CD14-positive monocyte (primary cell): Measurements from ENCODE around the gene CNTROB. TPM values are rescaled to one million over a fixed set of nuclear protein-coding genes. Genes with fewer than 3 reads are reported as not detected.

ENCODE experiments used
- DNase-seq, 3 donors: peaks; one replicate each; pipeline ENCODE4 v3.0.0-alpha.2; 2011 to 2022
- H2AFZ ChIP-seq: 2 replicates; pipeline ENCODE4 v1.6.0; 2012; ENCODE audit warnings: mild to moderate bottlenecking, low read depth, low read length, inconsistent platforms; ENCODE audit not compliant: insufficient read depth, poor library complexity, severe bottlenecking
- H3K27ac ChIP-seq, 2 donors: 1 replicate in 1 of 2; 2 replicates in 1 of 2; pipeline ENCODE4 v1.5.1; 2012 to 2013; ENCODE audit warnings: low read length in 2 of 2, control low read depth in 1 of 2, inconsistent platforms in 1 of 2, low read depth in 1 of 2, mild to moderate bottlenecking in 1 of 2
- H3K27me3 ChIP-seq, 2 donors: one replicate each; pipeline versions ENCODE4 v1.6.0 to v1.6.1; 2011 to 2013; ENCODE audit warnings: low read length in 2 of 2; ENCODE audit not compliant: control insufficient read depth in 2 of 2, insufficient read depth in 2 of 2
- H3K36me3 ChIP-seq, 2 donors: replicated peaks in 1 of 2; 1 replicate in 1 of 2; 2 replicates in 1 of 2; pipeline versions ENCODE4 v1.5.1 to v1.6.1; 2012 to 2013; ENCODE audit warnings: low read length in 2 of 2, control low read depth in 1 of 2, inconsistent platforms in 1 of 2, mild to moderate bottlenecking in 1 of 2; ENCODE audit not compliant: insufficient read depth in 2 of 2, control insufficient read depth in 1 of 2
- H3K4me1 ChIP-seq, 2 donors: 1 replicate in 1 of 2; 2 replicates in 1 of 2; pipeline versions ENCODE4 v1.5.1 to v1.6.1; 2012 to 2013; ENCODE audit warnings: low read length in 2 of 2, control low read depth in 1 of 2, inconsistent platforms in 1 of 2, mild to moderate bottlenecking in 1 of 2, moderate library complexity in 1 of 2; ENCODE audit not compliant: insufficient read depth in 2 of 2, control insufficient read depth in 1 of 2
- H3K4me2 ChIP-seq: replicated peaks from 2 replicates; pipeline ENCODE3; 2012; ENCODE audit warnings: low read length, moderate library complexity, mild to moderate bottlenecking; ENCODE audit not compliant: poor library complexity, severe bottlenecking; ENCODE audit errors: extremely low read depth
- H3K4me3 ChIP-seq, 3 experiments: fragments of 200-600 bp in 1 of 3; sonication (generic) in 1 of 3; replicated peaks in 1 of 3; 1 replicate in 2 of 3; 2 replicates in 1 of 3; pipeline ENCODE4 v1.5.1; 2011 to 2013; ENCODE audit warnings: low read length in 3 of 3, mild to moderate bottlenecking in 3 of 3, control low read depth in 2 of 3, low read depth in 2 of 3, inconsistent platforms in 1 of 3, moderate library complexity in 1 of 3
- H3K79me2 ChIP-seq: 2 replicates; pipeline ENCODE4 v1.6.0; 2012; ENCODE audit warnings: mild to moderate bottlenecking, control low read depth, inconsistent platforms, low read length, moderate library complexity; ENCODE audit not compliant: insufficient read depth
- H3K9ac ChIP-seq: 2 replicates; pipeline ENCODE4 v1.6.0; 2017; ENCODE audit warnings: low read length, mild to moderate bottlenecking; ENCODE audit not compliant: insufficient read depth, poor library complexity, severe bottlenecking
- H3K9me3 ChIP-seq, 2 donors: replicated peaks in 1 of 2; 1 replicate in 1 of 2; 2 replicates in 1 of 2; pipeline versions ENCODE4 v1.5.1 to v1.6.1; 2012 to 2013; ENCODE audit warnings: low read length in 2 of 2, control low read depth in 1 of 2; ENCODE audit not compliant: control insufficient read depth in 1 of 2, insufficient read depth in 1 of 2
- H4K20me1 ChIP-seq: 2 replicates; pipeline ENCODE4 v1.6.0; 2012; ENCODE audit warnings: mild to moderate bottlenecking, low read length, control low read depth, moderate library complexity; ENCODE audit not compliant: insufficient read depth
- H3K27ac Mint-ChIP-seq, 7 donors: one replicate each; pipeline ENCODE4 v1.8.0; 2020; ENCODE audit warnings: mild to moderate bottlenecking in 7 of 7, mixed read lengths in 7 of 7, moderate library complexity in 6 of 7, inconsistent platforms in 2 of 7
- H3K27me3 Mint-ChIP-seq, 3 donors: one replicate each; pipeline ENCODE4 v1.8.0; 2021 to 2022; ENCODE audit warnings: low read depth in 3 of 3, mild to moderate bottlenecking in 3 of 3, mixed read lengths in 3 of 3, moderate library complexity in 3 of 3, inconsistent platforms in 1 of 3
- H3K36me3 Mint-ChIP-seq, 2 donors: one replicate each; pipeline ENCODE4 v1.8.0; 2020; ENCODE audit warnings: mixed read lengths in 2 of 2, inconsistent platforms in 1 of 2, mild to moderate bottlenecking in 1 of 2
- H3K4me1 Mint-ChIP-seq: one replicate; pipeline ENCODE4 v1.8.0; 2020; ENCODE audit warnings: mild to moderate bottlenecking, mixed read lengths
- H3K4me3 Mint-ChIP-seq, 2 donors: one replicate each; pipeline ENCODE4 v1.8.0; 2020; ENCODE audit warnings: mild to moderate bottlenecking in 2 of 2, mixed read lengths in 2 of 2, moderate library complexity in 1 of 2
- H3K9me3 Mint-ChIP-seq, 7 donors: one replicate each; pipeline ENCODE4 v1.8.0; 2020 to 2022; ENCODE audit warnings: mixed read lengths in 7 of 7, mild to moderate bottlenecking in 6 of 7, moderate library complexity in 6 of 7, inconsistent platforms in 2 of 7
- WGBS: methylation state at CpG from one replicate; pipeline ENCODE4 v1.1.5; 2013; ENCODE audit warnings: missing lambda C conversion rate; ENCODE audit not compliant: insufficient coverage; 5-methylcytosine and 5-hydroxymethylcytosine counted together
- intact Hi-C, 2 donors: fragments of 100-400 bp; cut with micrococcal nuclease; formaldehyde crosslinking; loops; one replicate each; pipeline versions ENCODE4 v1.15.0 to v1.15.1; 2023
- polyA plus RNA-seq, 3 donors: library from polyadenylated mRNA; depleted of rRNA in 1 of 3; unstranded in 2 of 3; stranded (reverse) in 1 of 3; fragments of 300-500 nt in 2 of 3; fragments of >200 nt in 1 of 3; fragmentation: Illumina TruSeq in 2 of 3; gene quantifications; 1 replicate in 2 of 3; 2 replicates in 1 of 3; pipeline ENCODE4 v1.2.3, GENCODE V29; 2012 to 2021
- TF ChIP-seq, protein P1 (sequence below): fragments of 200-600 bp; IDR thresholded peaks from one replicate; pipeline ENCODE4 v1.8.0; 2022; ENCODE audit warnings: antibody characterized with exemption, mild to moderate bottlenecking

CNTROB gene
- polyA plus RNA-seq, 3 donors = 4.7 to 22.8 (median 6.5) TPM

DNA sequence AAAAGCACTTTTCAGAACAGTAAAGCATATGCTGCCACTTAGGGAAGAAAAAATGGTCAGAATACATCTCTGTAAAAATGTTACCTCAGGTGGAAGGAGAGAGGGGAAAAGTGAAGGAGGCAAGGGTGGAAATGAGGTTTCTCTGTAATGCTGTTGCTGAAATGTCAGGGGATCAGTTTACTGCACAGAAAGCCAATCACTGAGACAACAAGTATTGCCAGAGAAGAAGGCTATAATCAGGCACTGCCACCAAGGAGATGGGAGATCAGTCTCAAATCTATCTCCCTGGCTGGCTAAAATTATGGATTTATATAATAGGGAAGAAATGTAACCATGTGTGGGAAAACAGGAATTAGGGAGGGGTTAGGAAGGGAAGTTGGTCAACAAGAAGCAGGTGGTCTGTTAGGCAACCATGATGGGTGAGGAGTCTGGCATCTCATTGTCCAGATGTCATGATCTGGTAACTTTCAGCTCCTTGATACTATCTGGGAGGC is 42.7 kb downstream of the CNTROB start:
- Mint-ChIP-seq H3K4me1 (peaks cover 8% of the 10 kb centered on the region), H3K4me3 (no peak overlapping the region), H3K9me3 (peaks cover 14 to 42% (median 26%) of the 10 kb centered on the region in 7 donors), H3K27ac (no peak overlapping the region), H3K36me3 (peaks cover 4 to 5% of the 10 kb centered on the region in 2 donors), H3K27me3 (peaks cover 0 to 2% (median 0%) of the 10 kb centered on the region in 3 donors)
- Histone ChIP-seq H3K27ac (no peak overlapping the region), H3K9ac (no peak overlapping the region), H3K9me3 (peaks cover 23 to 30% of the 10 kb centered on the region in 2 donors), H4K20me1 (no peaks in the 10 kb centered on the region), H3K79me2 (no peaks in the 10 kb centered on the region), H2AFZ (no peak overlapping the region), H3K4me3 (no peak overlapping the region), H3K4me2 (no peak overlapping the region), H3K36me3 (no peaks in the 10 kb centered on the region), H3K4me1 (peaks cover 3 to 7% of the 10 kb centered on the region in 2 donors), H3K27me3 (no peaks in the 10 kb centered on the region)
- no peak for DNase-seq
- TF ChIP-seq, protein P1, sequence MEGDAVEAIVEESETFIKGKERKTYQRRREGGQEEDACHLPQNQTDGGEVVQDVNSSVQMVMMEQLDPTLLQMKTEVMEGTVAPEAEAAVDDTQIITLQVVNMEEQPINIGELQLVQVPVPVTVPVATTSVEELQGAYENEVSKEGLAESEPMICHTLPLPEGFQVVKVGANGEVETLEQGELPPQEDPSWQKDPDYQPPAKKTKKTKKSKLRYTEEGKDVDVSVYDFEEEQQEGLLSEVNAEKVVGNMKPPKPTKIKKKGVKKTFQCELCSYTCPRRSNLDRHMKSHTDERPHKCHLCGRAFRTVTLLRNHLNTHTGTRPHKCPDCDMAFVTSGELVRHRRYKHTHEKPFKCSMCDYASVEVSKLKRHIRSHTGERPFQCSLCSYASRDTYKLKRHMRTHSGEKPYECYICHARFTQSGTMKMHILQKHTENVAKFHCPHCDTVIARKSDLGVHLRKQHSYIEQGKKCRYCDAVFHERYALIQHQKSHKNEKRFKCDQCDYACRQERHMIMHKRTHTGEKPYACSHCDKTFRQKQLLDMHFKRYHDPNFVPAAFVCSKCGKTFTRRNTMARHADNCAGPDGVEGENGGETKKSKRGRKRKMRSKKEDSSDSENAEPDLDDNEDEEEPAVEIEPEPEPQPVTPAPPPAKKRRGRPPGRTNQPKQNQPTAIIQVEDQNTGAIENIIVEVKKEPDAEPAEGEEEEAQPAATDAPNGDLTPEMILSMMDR = no peak
- intact Hi-C loops = no loop called here

DNA sequence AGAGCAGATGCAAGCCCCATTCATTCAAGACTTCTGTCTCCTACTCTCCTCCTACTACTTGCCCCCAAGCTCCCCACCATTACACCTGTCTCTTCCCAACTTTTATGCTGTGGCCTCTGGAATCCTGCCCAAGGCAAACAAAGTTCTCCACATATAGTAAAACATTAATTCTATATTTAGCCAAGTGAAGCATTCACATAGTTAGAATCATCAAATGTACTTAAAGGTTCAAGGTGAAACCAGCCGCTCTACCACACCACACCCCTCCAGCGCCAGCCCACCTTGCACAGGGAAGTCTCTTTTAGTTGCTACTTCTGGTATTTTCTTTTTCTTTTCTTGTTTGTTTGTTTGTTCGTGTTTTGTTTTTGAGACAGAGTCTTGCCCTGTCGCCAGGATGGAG is 45.0 kb downstream of the CNTROB start:
- Histone ChIP-seq H3K27ac (no peak overlapping the region), H3K27me3 (no peaks in the 10 kb centered on the region), H3K4me3 (no peak overlapping the region), H2AFZ (no peak overlapping the region), H3K36me3 (no peaks in the 10 kb centered on the region), H3K4me1 (peaks cover 2 to 5% of the 10 kb centered on the region in 2 donors), H4K20me1 (no peaks in the 10 kb centered on the region), H3K9me3 (peaks cover 23 to 30% of the 10 kb centered on the region in 2 donors), H3K9ac (no peak overlapping the region), H3K4me2 (no peak overlapping the region), H3K79me2 (no peaks in the 10 kb centered on the region)
- TF ChIP-seq, protein P1 = no peak
- Mint-ChIP-seq H3K36me3 (peaks cover 4 to 5% of the 10 kb centered on the region in 2 donors), H3K27me3 (peaks cover 0 to 2% (median 2%) of the 10 kb centered on the region in 3 donors), H3K4me3 (no peak overlapping the region), H3K4me1 (peaks cover 6% of the 10 kb centered on the region), H3K27ac (peak overlapping the region in 1 of 7 donors; percentile 11), H3K9me3 (peaks cover 14 to 42% (median 26%) of the 10 kb centered on the region in 7 donors)
- no peak for DNase-seq
- WGBS = 84% methylated on average over 2 of the region's 4 CpGs
- intact Hi-C loops = no loop called here
